ENCODE data around the gene SEC24A.
A peak's percentile ranks its signal among the peaks of the same experiment; 100 is the strongest.
"Not testable (repeated sequence)": the region's sequence is repeated elsewhere in the genome, so short reads cannot be mapped to it uniquely, and the experiment has no call there.

The SEC24A gene

DNA sequence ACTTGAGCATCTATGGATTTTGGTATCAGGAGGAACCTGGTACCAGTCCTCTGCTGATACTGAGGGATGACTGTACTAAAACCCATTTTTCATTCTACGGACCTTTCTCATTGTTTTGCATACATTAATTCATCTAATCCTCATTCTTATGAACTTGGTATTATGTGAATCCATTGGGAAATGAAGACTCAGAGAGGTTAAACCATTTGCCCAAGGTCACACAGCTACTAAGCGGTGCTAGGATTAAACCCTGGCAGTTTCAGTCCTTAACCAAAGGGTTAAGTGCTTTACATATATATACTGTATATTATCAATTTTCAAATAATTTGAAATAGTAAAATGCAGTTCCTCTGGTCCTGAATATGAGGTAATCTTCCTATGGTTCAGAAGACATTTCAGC, 93.5 kb downstream of the SEC24A start:
- Histone ChIP-seq H3K4me1 (ENCODE audit: control insufficient read depth, insufficient read depth, low read length) (peaks cover 7% of the 10 kb centered on the region; the same call in 1 of the 2 replicates), H3K27ac (ENCODE audit: low read depth, low read length) (no peak overlapping the region), H3K9me3 (ENCODE audit: control insufficient read depth, insufficient read depth, low read length) (no peaks in the 10 kb centered on the region), H3K36me3 (ENCODE audit: control insufficient read depth, insufficient read depth, low read length) (peaks cover 34% of the 10 kb centered on the region), H3K4me3 (ENCODE audit: low read depth, low read length) (no peak overlapping the region), H3K9ac (ENCODE audit: low read depth, low read length) (no peak overlapping the region), H3K27me3 (ENCODE audit: control insufficient read depth, insufficient read depth, low read length) (no peaks in the 10 kb centered on the region)

DNA sequence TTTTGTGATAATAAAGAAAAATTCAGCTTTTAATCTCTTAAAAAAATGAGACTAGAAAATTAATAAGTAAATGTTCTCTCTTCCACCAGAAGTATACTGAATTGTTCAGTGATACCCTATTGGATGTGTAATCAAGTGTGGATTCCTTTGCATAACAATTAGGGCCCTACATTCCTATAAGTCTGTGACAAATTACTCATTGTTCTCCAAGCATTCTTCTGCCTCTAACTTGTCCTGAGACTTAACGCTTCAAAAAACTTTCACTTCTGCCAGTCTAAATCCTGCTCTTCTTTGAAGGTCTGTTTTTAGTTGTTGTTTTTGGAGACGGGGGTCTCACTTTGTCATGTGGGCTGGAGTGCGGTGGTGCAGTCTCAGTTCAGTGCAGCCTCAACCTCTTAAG, 100.8 kb downstream of the SEC24A start:
- 0 out of 2 replicates have a peak, but pooled peaks cover 5% of the 10 kb centered on the region for H3K4me1 ChIP-seq (ENCODE audit: control insufficient read depth, insufficient read depth, low read length)
- H3K9ac ChIP-seq (ENCODE audit: low read depth, low read length): peak overlapping the region; percentile 51; the same call in 1 of the 2 replicates
- no peak overlapping the region for H3K4me3 ChIP-seq (ENCODE audit: low read depth, low read length)
- H3K27me3 ChIP-seq (ENCODE audit: control insufficient read depth, insufficient read depth, low read length): no peaks in the 10 kb centered on the region
- peak overlapping the region; percentile 64 for H3K27ac ChIP-seq (ENCODE audit: low read depth, low read length)
- H3K36me3 ChIP-seq (ENCODE audit: control insufficient read depth, insufficient read depth, low read length): peaks cover 23% of the 10 kb centered on the region
- no peaks in the 10 kb centered on the region for H3K9me3 ChIP-seq (ENCODE audit: control insufficient read depth, insufficient read depth, low read length)

DNA sequence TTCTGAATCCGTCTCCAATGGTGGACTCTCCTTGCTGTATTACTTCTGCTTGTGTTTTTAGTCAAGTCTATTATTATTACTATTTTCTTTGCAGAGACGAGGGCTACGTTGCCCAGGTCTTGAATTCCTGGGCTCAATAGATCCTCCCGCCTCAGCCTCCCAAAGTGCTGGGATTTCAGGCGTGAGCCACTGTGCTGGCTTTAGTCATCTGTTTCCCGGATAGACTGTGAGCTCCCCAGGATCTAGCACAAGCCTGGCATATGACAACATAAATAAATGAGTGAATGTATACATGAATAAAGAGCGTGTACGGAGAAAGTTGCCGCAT, 109.6 kb downstream of the SEC24A start:
- Histone ChIP-seq H3K36me3 (ENCODE audit: control insufficient read depth, insufficient read depth, low read length) (peaks cover 9% of the 10 kb centered on the region), H3K9ac (ENCODE audit: low read depth, low read length) (peak overlapping the region; percentile 45; the same call in 1 of the 2 replicates), H3K4me3 (ENCODE audit: low read depth, low read length) (peak overlapping the region; percentile 96), H3K9me3 (ENCODE audit: control insufficient read depth, insufficient read depth, low read length) (no peaks in the 10 kb centered on the region), H3K27ac (ENCODE audit: low read depth, low read length) (peak overlapping the region; percentile 1), H3K27me3 (ENCODE audit: control insufficient read depth, insufficient read depth, low read length) (no peaks in the 10 kb centered on the region), H3K4me1 (ENCODE audit: control insufficient read depth, insufficient read depth, low read length) (peaks cover 7% of the 10 kb centered on the region; the same call in 1 of the 2 replicates)

DNA sequence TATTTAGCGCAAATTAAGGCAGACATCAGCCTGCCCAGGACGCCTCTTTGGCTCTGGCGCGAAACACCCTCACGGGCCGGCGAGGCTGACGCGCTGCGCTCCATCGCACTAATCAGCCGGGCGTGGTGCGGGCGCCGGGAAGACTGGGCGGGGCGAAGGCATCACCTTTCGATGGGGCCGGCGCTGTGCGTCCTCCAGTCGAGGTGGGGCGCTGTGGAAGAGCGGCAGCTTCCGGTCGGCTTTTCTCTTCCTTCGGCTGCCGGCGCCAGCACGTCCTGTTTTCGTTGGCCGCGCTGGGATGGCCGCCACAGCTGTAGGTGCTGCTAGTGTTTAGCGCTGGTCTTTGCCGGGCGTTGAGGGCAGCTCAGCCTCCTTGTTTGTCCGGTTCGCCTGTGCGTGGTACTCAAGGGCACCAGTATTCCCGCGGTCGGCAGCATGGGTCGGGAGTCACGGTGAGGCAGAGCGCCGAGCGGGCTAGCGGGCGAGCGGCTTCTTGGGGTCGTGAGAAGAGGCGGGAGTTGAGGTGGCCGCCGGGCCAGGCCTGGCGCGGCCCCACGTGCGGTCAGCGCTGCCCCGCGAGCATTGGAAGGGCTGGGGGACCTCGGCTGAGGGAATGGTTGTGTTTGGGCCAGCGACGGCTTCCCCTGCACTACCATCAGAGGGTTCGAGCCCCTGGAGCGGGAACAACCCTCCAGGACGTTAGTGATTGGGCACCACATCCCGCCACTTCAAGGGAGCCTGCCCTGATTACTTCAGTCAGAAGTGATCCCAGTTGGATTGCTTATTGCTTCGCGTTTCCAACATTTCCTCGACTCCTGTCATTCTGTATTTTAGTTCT, 110.1 kb downstream of the SEC24A start, which contains the start of gene DDX46:
DDX46 (plus strand) TSS at position 276 of the 838 bp plus-strand sequence; CDS start at position 436, 160 bp downstream.
- Histone ChIP-seq H3K9ac (ENCODE audit: low read depth, low read length) (peak within 1 kb of the TSS; percentile 96), H3K4me1 (ENCODE audit: control insufficient read depth, insufficient read depth, low read length) (peaks cover 7% of the 10 kb centered on the region; the same call in 1 of the 2 replicates), H3K36me3 (ENCODE audit: control insufficient read depth, insufficient read depth, low read length) (peaks cover 15% of the 10 kb centered on the region), H3K27me3 (ENCODE audit: control insufficient read depth, insufficient read depth, low read length) (no peaks in the 10 kb centered on the region), H3K4me3 (ENCODE audit: low read depth, low read length) (peak within 1 kb of the TSS; percentile 96), H3K27ac (ENCODE audit: low read depth, low read length) (peak within 1 kb of the TSS; percentile 92), H3K9me3 (ENCODE audit: control insufficient read depth, insufficient read depth, low read length) (no peaks in the 10 kb centered on the region)

DNA sequence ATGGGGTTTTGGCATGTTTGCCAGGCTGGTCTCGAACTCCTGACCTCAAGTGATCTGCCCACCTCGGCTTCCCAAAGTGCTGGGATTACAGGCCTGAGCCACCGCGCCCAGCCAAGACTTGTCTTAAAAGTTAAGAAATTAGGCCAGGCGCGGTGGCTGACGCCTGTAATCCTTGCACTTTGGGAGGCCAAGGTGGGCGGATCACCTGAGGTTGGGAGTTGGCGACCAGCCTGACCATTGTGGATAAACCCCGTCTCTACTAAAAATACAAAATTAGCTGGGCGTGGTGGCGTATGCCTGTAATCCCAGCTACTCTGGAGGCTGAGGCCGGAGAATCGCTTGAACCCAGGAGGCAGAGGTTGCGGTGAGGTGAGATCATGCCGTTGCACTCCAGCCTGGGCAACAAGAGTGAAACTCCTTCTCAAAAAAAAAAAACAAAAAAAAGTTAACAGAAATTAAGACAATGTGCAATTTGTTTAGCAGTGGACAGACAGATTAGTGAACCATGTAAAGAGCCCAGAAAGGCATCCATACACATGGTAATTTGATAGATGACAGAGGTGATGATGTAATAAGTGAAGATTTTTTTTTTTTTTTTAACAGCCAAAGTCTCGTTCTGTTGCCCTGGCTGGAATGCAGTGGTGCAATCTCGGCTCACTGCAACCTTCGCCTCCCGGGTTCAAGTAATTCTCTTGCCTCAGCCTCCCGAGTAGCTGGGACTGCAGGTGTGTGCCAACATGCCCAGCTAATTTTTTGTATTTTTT, 119.1 kb downstream of the SEC24A start:
- H3K27ac ChIP-seq (ENCODE audit: low read depth, low read length); H3K27me3 ChIP-seq (ENCODE audit: control insufficient read depth, insufficient read depth, low read length): not testable (repeated sequence)
- peaks cover 94% of the 10 kb centered on the region for H3K36me3 ChIP-seq (ENCODE audit: control insufficient read depth, insufficient read depth, low read length)

DNA sequence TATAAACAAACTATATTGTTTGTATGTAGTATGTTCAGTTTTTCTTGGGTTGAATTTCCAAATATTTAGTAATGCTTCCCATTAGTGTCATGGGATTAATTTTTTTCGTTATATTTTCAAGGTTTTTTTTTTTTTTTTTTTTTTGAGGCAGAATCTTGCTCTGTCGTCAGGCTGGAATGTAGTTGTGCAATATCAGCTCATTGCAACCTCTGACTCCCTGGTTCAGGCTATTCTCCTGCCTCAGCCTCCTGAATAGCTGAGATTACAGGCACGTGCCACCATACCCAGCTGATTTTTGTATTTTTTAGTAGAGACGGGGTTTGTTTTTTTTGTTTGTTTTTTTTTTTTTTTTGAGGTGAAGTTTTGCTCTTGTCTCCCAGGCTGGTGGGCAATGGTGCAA, 120.6 kb downstream of the SEC24A start:
- no peak overlapping the region for H3K27ac ChIP-seq (ENCODE audit: low read depth, low read length)
- H3K27me3 ChIP-seq (ENCODE audit: control insufficient read depth, insufficient read depth, low read length): no peaks in the 10 kb centered on the region
- peaks cover 95% of the 10 kb centered on the region for H3K36me3 ChIP-seq (ENCODE audit: control insufficient read depth, insufficient read depth, low read length)
- no peaks in the 10 kb centered on the region for H3K9me3 ChIP-seq (ENCODE audit: control insufficient read depth, insufficient read depth, low read length)
- no peak overlapping the region for H3K9ac ChIP-seq (ENCODE audit: low read depth, low read length)
- no peaks in the 10 kb centered on the region for H3K4me1 ChIP-seq (ENCODE audit: control insufficient read depth, insufficient read depth, low read length)
- H3K4me3 ChIP-seq (ENCODE audit: low read depth, low read length): no peak overlapping the region

More for the DNA sequence above, 119.1 kb downstream of the SEC24A start:
- not testable (repeated sequence) for H3K4me3 ChIP-seq (ENCODE audit: low read depth, low read length); H3K4me1 ChIP-seq (ENCODE audit: control insufficient read depth, insufficient read depth, low read length); H3K9me3 ChIP-seq (ENCODE audit: control insufficient read depth, insufficient read depth, low read length); H3K9ac ChIP-seq (ENCODE audit: low read depth, low read length)

DNA sequence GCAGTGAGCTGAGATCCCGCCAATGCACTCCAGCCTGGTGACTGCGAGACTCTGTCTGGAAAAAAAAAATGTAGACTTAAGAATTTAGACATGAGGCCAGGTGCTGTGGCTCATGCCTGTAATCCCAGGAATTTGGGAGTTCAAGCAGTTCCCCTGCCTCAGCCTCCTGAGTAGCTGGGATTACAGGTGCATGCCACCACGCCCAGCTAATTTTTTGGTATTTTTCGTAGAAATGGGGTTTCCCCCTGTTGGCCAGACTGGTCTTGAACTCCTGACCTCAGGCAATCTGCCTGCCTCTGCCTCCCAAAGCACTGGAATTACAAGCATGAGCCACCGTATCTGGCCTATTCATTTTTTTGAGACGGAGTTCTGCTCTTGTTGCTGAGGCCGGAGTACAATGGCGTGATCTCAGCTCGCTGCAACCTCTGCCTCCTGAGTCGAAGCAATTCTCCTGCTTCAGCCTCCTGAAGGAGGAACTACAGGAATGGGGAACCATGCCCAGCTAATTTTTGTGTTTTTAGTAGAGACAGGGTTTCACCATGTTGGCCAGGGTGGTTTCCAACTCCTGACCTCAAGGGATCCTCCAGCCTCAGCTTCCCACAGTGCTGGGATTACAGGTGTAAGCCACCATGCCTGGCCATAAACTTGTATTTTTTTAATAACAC, 124.0 kb downstream of the SEC24A start:
- Histone ChIP-seq H3K36me3 (ENCODE audit: control insufficient read depth, insufficient read depth, low read length) (peaks cover 97% of the 10 kb centered on the region), H3K27ac (ENCODE audit: low read depth, low read length) (no peak overlapping the region), H3K4me1 (ENCODE audit: control insufficient read depth, insufficient read depth, low read length) (no peaks in the 10 kb centered on the region), H3K9ac (ENCODE audit: low read depth, low read length) (no peak overlapping the region), H3K4me3 (ENCODE audit: low read depth, low read length) (no peak overlapping the region), H3K27me3 (ENCODE audit: control insufficient read depth, insufficient read depth, low read length) (no peaks in the 10 kb centered on the region), H3K9me3 (ENCODE audit: control insufficient read depth, insufficient read depth, low read length) (no peaks in the 10 kb centered on the region)

DNA sequence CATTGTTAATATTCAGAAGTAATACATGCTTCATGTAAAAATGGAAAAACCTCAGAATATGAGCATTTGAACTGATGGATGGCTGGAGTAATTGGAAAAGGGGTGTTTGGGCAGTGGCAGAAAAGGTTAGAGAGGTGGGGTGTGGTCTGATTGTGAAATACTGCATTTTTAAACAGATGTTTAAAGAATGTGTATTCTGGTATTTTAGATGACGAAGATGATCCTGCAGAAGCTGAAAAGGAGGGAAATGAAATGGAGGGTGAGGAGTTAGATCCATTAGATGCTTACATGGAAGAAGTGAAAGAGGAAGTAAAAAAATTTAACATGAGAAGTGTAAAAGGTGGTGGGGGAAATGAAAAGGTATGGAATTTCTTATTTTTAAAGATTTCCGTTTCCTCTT, 128.8 kb downstream of the SEC24A start:
- peaks cover 95% of the 10 kb centered on the region for H3K36me3 ChIP-seq (ENCODE audit: control insufficient read depth, insufficient read depth, low read length)
- H3K9me3 ChIP-seq (ENCODE audit: control insufficient read depth, insufficient read depth, low read length): no peaks in the 10 kb centered on the region
- H3K9ac ChIP-seq (ENCODE audit: low read depth, low read length): no peak overlapping the region
- H3K27ac ChIP-seq (ENCODE audit: low read depth, low read length): no peak overlapping the region
- no peak overlapping the region for H3K4me3 ChIP-seq (ENCODE audit: low read depth, low read length)
- no peaks in the 10 kb centered on the region for H3K27me3 ChIP-seq (ENCODE audit: control insufficient read depth, insufficient read depth, low read length)
- no peaks in the 10 kb centered on the region for H3K4me1 ChIP-seq (ENCODE audit: control insufficient read depth, insufficient read depth, low read length)

All from HUES48 (cell line).